ENCODE data around the gene FDX1. TPM values are rescaled to one million over a fixed set of nuclear protein-coding genes. Genes with fewer than 3 reads are reported as not detected.

FDX1 gene
- total RNA-seq, 1 donor from 2014 or later, result 8.3 TPM

DNA sequence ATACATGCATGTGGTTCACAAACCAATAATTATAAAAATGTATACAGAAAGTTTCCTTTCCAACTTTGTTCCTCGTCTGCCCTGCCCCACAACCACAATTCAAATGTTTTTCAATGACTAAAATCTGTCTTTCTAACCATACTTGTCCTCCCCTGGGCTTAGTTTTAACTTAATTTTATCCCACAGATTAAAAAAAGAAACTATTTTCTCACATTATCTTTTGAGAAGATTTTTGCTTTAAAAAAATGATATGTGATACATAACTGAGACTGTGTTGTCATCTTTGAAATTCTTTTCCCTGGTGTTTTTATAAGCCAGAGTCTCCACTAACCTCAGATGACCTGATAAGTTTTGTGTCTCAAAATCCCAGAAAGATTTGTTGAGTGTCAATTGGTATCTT lies 79.0 kb downstream of the FDX1 start:
- DNase-seq (ENCODE audit: low read depth in 2 of 2), result no peak

- DNase-seq (ENCODE audit: low read depth in 2 of 2), result no peak
Observed at GRCh38 chr11:110509472-110509871, 79.7 kb downstream of the FDX1 start.

- DNase-seq (ENCODE audit: low read depth in 2 of 2), result no peak
Observed at GRCh38 chr11:110512026-110512425, 82.3 kb downstream of the FDX1 start.

DNA sequence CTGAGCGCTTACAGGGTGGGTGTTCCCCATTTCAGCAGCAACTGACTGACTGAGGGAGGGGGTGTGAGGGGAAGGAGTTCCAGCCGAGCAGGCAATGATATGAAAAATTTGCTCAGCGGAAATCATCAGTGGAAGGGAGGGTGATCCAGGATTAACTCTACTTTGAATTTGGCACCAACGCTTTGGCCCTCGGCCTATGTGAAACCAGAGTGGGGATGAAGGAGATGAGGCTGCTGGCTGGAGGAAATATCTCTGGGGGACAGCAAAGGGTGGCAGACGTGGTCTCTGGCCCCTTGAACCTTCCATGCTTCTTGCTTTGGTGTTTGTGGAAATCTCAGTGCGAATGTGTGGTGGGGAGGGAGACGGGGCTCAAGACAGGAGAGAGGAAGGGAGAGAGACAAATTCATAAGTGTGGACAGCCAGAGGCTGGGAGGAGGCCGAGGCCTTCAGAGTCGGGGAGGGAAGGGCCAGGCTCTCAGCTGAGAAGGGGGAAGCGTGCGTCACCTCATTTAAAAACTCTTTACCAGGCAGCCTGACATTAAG lies 83.6 kb downstream of the FDX1 start:
- no peak for DNase-seq (ENCODE audit: low read depth in 2 of 2)

DNA sequence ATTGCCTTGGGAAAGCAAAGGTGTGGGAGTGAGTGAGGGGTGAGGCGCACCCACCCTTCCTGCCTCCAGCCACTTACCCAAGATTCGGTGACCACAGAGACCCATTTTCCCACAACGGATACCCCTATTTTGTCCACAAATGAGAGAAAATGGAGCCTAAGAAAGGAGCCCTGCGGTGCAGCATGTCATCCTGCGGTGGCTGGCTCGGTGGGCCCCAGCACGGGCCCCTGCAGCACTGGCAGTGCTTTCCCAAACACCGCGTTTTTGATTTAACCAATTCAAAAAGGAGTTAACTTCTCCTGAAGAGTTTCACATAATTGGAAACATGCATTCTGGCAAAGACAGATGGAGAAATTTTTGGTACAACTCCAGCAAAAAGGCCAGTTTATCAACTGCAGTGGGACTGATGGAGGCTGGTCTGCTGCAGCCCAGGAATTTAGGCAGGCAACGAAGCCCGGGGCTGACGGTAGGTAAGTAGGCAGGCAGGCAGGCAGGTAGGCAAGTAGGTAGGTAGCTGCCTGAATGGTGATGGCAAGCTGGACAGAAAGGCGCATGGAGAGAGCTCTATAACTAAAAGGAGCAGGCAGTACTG lies 84.2 kb downstream of the FDX1 start:
- DNase-seq (ENCODE audit: low read depth in 2 of 2), result no peak

Other genes with a start within 250 kb of the FDX1 start
- 82.1 and 93.7 TPM in 2 replicates for gene RDX, start 133.3 kb upstream of the FDX1 start, total RNA-seq

Measured in lung microvascular endothelial cell (primary cell).